Esophagus squamous epithelium (tissue), 5 donors: Measurements from ENCODE around the gene ORC4. TPM values are rescaled to one million over a fixed set of nuclear protein-coding genes. Genes with fewer than 3 reads are reported as not detected.

Experiments
- DNase-seq: peaks from one replicate; lab custom pipeline; 2025; lab: John Stamatoyannopoulos, UW
- H3K27ac ChIP-seq, 4 donors: fragments of 200-600 bp; sonication (generic); one replicate each; pipeline ENCODE4 v1.5.1; 2016 to 2019; ENCODE audit warnings: mild to moderate bottlenecking in 1 of 4
- H3K27me3 ChIP-seq, 4 donors: fragments of 200-600 bp; sonication (generic); 1 replicate in 3 of 4; 2 replicates in 1 of 4; pipeline versions ENCODE4 v1.5.1 to v1.6.0; 2017 to 2021; ENCODE audit warnings: antibody characterized with exemption in 1 of 4
- H3K36me3 ChIP-seq, 3 donors: fragments of 200-600 bp; sonication (generic); one replicate each; pipeline ENCODE4 v1.5.1; 2016 to 2019
- H3K4me1 ChIP-seq, 3 donors: fragments of 200-600 bp; sonication (generic); one replicate each; pipeline ENCODE4 v1.5.1; 2017 to 2019
- H3K4me3 ChIP-seq, 4 donors: fragments of 200-600 bp; sonication (generic); 1 replicate in 3 of 4; 2 replicates in 1 of 4; pipeline ENCODE4 v1.5.1; 2016 to 2019; ENCODE audit warnings: mild to moderate bottlenecking in 2 of 4, moderate library complexity in 1 of 4
- H3K9me3 ChIP-seq, 3 donors: fragments of 200-600 bp; sonication (generic); one replicate each; pipeline ENCODE4 v1.5.1; 2016 to 2019
- POLR2A ChIP-seq, 4 donors: fragments of 450-650 bp; IDR thresholded peaks; one replicate each; pipeline ENCODE4 v1.6.1; 2017; ENCODE audit warnings: antibody characterized with exemption in 4 of 4, mild to moderate bottlenecking in 4 of 4, moderate library complexity in 3 of 4
- WGBS, 2 donors: methylation state at CpG; one replicate each; pipeline ENCODE4 v1.1.5; 2018; 5-methylcytosine and 5-hydroxymethylcytosine counted together
- intact Hi-C: fragments of 100-400 bp; cut with DNase I; formaldehyde crosslinking; loops from one replicate; pipeline ENCODE4 v1.15.0; 2022
- total RNA-seq, 4 donors: library from RNA; depleted of rRNA; stranded (reverse); fragments of >200 nt; gene quantifications; one replicate each; pipeline ENCODE4 v1.1.0, GENCODE V29; 2016
- TF ChIP-seq, protein P1 (sequence below), 6 experiments: fragments of 450-650 bp in 4 of 6; fragments of 200-600 bp in 2 of 6; sonication (generic) in 2 of 6; IDR thresholded peaks; one replicate each; pipeline ENCODE4 v1.5.1; 2016 to 2019; ENCODE audit warnings: antibody characterized with exemption in 6 of 6, mild to moderate bottlenecking in 4 of 6, moderate library complexity in 4 of 6
- donor health status: DM: yes; HTN: yes; CAD: no.

The ORC4 gene
- total RNA-seq, 4 donors from 2014 or later = 33.1 to 52.0 (median 40.0) TPM

DNA sequence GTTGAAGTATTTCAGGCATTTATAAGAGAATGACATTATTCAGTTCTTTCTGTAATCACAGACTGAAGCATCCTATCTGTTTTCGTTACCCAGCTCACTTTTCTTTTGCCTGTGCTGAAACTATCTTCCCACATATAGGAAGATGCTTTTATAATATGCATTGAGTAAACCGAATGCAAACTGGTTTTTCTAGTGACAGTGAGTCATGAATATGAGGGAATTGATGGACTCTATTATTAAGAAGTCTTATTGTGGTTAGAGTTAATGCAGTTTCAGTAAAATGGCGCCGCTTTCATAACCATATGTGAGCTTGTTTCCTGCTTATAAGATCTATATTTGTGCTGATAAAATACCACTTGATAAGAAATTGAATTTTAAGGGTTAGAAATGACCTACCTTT is 116.5 kb downstream of the ORC4 start:
- TF ChIP-seq, protein P1, sequence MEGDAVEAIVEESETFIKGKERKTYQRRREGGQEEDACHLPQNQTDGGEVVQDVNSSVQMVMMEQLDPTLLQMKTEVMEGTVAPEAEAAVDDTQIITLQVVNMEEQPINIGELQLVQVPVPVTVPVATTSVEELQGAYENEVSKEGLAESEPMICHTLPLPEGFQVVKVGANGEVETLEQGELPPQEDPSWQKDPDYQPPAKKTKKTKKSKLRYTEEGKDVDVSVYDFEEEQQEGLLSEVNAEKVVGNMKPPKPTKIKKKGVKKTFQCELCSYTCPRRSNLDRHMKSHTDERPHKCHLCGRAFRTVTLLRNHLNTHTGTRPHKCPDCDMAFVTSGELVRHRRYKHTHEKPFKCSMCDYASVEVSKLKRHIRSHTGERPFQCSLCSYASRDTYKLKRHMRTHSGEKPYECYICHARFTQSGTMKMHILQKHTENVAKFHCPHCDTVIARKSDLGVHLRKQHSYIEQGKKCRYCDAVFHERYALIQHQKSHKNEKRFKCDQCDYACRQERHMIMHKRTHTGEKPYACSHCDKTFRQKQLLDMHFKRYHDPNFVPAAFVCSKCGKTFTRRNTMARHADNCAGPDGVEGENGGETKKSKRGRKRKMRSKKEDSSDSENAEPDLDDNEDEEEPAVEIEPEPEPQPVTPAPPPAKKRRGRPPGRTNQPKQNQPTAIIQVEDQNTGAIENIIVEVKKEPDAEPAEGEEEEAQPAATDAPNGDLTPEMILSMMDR (IDR thresholded peaks at IDR 0.05) = no peak
- TF ChIP-seq POLR2A (IDR thresholded peaks at IDR 0.05) = no peak
- Histone ChIP-seq H3K4me1 (peaks cover 0 to 37% (median 0%) of the 10 kb centered on the region in 3 donors), H3K27ac (peak overlapping the region in 3 of 4 donors; percentile 25 to 72 (median 71)), H3K4me3 (no peak overlapping the region), H3K36me3 (peaks cover 0 to 24% (median 0%) of the 10 kb centered on the region in 3 donors), H3K27me3 (no peaks in the 10 kb centered on the region), H3K9me3 (no peaks in the 10 kb centered on the region)
- 46 to 72% methylated on average over 4 of the region's 4 CpGs for WGBS, 2 donors
- no peak for DNase-seq
- intact Hi-C loops = no loop called here

DNA sequence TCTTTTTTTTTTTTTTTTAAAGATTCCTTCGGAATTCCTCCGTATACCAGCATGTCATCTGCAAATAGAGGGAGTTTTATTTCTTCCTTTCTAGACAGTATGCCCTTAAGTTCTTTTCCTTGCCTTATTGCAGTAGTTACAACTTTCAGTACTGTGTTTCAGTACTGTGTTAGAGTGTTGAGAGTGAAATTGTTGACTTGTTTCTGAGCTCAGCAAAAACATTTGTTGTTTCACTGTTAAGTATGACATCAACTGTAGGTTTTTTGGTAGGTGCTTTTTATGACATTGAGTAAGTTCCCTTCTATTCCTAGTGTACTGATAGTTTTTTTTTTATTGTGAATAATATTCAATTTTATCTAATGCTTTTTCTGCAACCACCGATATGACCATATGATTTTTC is 131.9 kb downstream of the ORC4 start:
- no peak for DNase-seq
- intact Hi-C loops = no loop called here
- Histone ChIP-seq H3K27ac (no peak overlapping the region), H3K27me3 (no peaks in the 10 kb centered on the region), H3K36me3 (no peaks in the 10 kb centered on the region), H3K4me1 (peaks cover 6 to 15% (median 9%) of the 10 kb centered on the region in 3 donors), H3K4me3 (no peak overlapping the region), H3K9me3 (no peaks in the 10 kb centered on the region)
- 74 to 85% methylated on average over 3 of the region's 3 CpGs for WGBS, 2 donors
- TF ChIP-seq, protein P1 (IDR thresholded peaks at IDR 0.05) = no peak
- TF ChIP-seq POLR2A (IDR thresholded peaks at IDR 0.05) = no peak

DNA sequence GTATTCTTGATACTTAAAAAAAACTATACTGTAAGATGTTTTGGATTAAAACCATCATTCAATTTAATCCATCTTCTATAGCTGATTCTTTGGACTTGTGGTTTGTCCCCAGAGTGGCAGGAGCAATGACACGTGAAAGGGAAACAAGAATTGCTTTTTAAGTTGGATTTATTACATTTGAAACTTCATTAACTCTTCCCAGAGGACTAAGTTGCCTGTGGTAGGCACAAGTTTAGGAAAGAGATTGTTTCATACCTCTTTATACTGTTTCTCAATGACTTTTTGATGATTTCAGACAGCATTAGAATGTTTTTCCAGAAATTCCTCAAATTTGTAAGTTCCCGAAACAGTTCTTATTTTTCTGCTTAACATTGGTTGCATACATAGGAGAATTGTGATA is 134.4 kb downstream of the ORC4 start:
- Histone ChIP-seq H3K4me3 (no peak overlapping the region), H3K4me1 (peaks cover 6 to 24% (median 9%) of the 10 kb centered on the region in 3 donors), H3K36me3 (no peaks in the 10 kb centered on the region), H3K27ac (no peak overlapping the region), H3K27me3 (no peaks in the 10 kb centered on the region), H3K9me3 (no peaks in the 10 kb centered on the region)
- intact Hi-C loops = no loop called here
- TF ChIP-seq, protein P1 (IDR thresholded peaks at IDR 0.05) = no peak
- no peak for TF ChIP-seq POLR2A (IDR thresholded peaks at IDR 0.05)
- 76 to 92% methylated on average over 2 of the region's 2 CpGs for WGBS, 2 donors
- DNase-seq = no peak

DNA sequence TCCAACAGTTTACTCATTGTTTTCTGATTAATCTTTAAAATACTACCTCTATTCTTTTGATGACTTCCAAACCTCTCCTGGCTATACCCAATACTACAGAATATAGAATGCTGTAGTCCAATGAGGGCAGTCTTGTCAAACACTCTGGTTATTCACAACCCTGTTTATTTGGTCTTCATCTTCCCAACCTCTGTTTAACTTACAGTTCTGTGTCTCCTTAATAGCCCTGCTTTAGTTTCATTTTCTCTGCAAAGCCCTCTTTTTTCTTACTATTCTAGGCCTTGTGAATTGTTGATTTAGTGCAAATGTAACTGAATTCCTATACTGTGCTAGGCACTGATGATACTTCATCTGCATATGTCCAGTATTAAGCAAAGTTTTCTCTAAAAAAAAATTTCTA is 135.7 kb downstream of the ORC4 start:
- H3K4me3 ChIP-seq = no peak overlapping the region

DNA sequence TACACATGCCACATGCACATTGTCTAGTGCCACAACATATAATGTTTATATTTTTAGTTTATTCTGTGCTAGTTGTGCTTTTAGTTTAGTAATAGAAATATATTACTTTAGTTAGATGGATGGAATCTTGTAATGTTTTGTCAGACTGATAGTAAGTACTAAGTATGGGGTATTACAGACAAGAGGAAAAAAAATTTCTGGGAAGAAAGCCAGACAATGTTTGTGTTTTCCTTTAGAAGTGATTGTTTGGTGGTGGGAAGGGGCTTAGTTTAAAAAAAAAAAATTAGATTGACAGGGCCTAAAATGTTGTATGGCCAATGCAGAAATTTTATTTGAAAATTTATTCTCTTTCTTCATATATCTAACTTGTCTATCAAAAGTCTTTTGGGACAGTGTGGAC is 137.9 kb downstream of the ORC4 start:
- no peaks in the 10 kb centered on the region for H3K36me3 ChIP-seq
- TF ChIP-seq, protein P1 (IDR thresholded peaks at IDR 0.05) = no peak
- TF ChIP-seq POLR2A (IDR thresholded peaks at IDR 0.05) = no peak
- no peak overlapping the region for H3K27ac ChIP-seq
- intact Hi-C loops = no loop called here
- no peaks in the 10 kb centered on the region for H3K9me3 ChIP-seq
- DNase-seq = no peak
- H3K4me3 ChIP-seq = no peak overlapping the region
- H3K27me3 ChIP-seq = no peaks in the 10 kb centered on the region
- peaks cover 6 to 24% (median 9%) of the 10 kb centered on the region in 3 donors for H3K4me1 ChIP-seq

More for the DNA sequence above, 135.7 kb downstream of the ORC4 start:
- intact Hi-C loops = no loop called here
- no peaks in the 10 kb centered on the region for H3K36me3 ChIP-seq
- no peak for DNase-seq
- TF ChIP-seq POLR2A (IDR thresholded peaks at IDR 0.05) = no peak
- TF ChIP-seq, protein P1 (IDR thresholded peaks at IDR 0.05) = no peak
- no peaks in the 10 kb centered on the region for H3K9me3 ChIP-seq
- H3K27ac ChIP-seq = no peak overlapping the region
- H3K4me1 ChIP-seq = peaks cover 6 to 24% (median 9%) of the 10 kb centered on the region in 3 donors
- no peaks in the 10 kb centered on the region for H3K27me3 ChIP-seq

Other genes starting within 250 kb of the ORC4 start
- gene ACVR2A, start 175.7 kb downstream of the ORC4 start, total RNA-seq = 10 to 100 TPM; 10.1 to 27.5 (median 15.1) TPM
- 10 to 100 TPM; 11.8 to 23.8 (median 14.0) TPM for gene MBD5, start 354 bp upstream of the ORC4 start, total RNA-seq